Gastroesophageal sphincter (tissue), 4 donors: Measurements from ENCODE around the gene CX3CL1. TPM values are rescaled to one million over a fixed set of nuclear protein-coding genes. Genes with fewer than 3 reads are reported as not detected.
A peak's percentile ranks its signal among the peaks of the same experiment; 100 is the strongest.
"Not testable (repeated sequence)": the region's sequence is repeated elsewhere in the genome, so short reads cannot be mapped to it uniquely, and the experiment has no call there.

Experiments
- ATAC-seq: fragments of 150-250 bp; one replicate; pipeline ENCODE4 v1.9.1; 2016; ENCODE audit warnings: mild to moderate bottlenecking, moderate library complexity
- H3K27ac ChIP-seq, 4 donors: fragments of 200-600 bp; sonication (generic) in 3 of 4; 1 replicate in 3 of 4; 2 replicates in 1 of 4; pipeline ENCODE4 v1.5.1; 2016 to 2019
- H3K27me3 ChIP-seq: fragments of 200-600 bp; sonication (generic); one replicate; pipeline ENCODE4 v1.5.1; 2019
- H3K36me3 ChIP-seq, 2 donors: fragments of 200-600 bp; sonication (generic); one replicate each; pipeline ENCODE4 v1.5.1; 2019; ENCODE audit warnings: control low read depth in 1 of 2
- H3K4me1 ChIP-seq, 3 donors: fragments of 200-600 bp; sonication (generic); 1 replicate in 2 of 3; 2 replicates in 1 of 3; pipeline ENCODE4 v1.5.1; 2016 to 2019; ENCODE audit warnings: control low read depth in 2 of 3
- H3K4me3 ChIP-seq, 2 donors: fragments of 200-600 bp; sonication (generic); one replicate each; pipeline ENCODE4 v1.5.1; 2019; ENCODE audit warnings: mild to moderate bottlenecking in 1 of 2, moderate library complexity in 1 of 2
- H3K9me3 ChIP-seq, 3 donors: fragments of 200-600 bp; sonication (generic); one replicate each; pipeline ENCODE4 v1.5.1; 2017 to 2019; ENCODE audit warnings: control low read depth in 2 of 3
- CTCF ChIP-seq, 4 experiments: fragments of 200-600 bp in 2 of 4; fragments of 450-650 bp in 2 of 4; sonication (generic) in 1 of 4; IDR thresholded peaks; one replicate each; pipeline ENCODE4 v1.5.1; 2017 to 2019; ENCODE audit warnings: antibody characterized with exemption in 4 of 4, mild to moderate bottlenecking in 2 of 4, moderate library complexity in 2 of 4
- EP300 ChIP-seq: sonication (generic); formaldehyde crosslinking; IDR thresholded peaks from one replicate; pipeline ENCODE4 v1.6.1; 2017; ENCODE audit warnings: antibody characterized with exemption, mild to moderate bottlenecking
- POLR2A ChIP-seq, 2 donors: fragments of 450-650 bp; IDR thresholded peaks; one replicate each; pipeline ENCODE4 v1.6.1; 2017; ENCODE audit warnings: antibody characterized with exemption in 2 of 2, mild to moderate bottlenecking in 2 of 2, moderate library complexity in 1 of 2
- POLR2AphosphoS5 ChIP-seq: sonication (generic); formaldehyde crosslinking; IDR thresholded peaks from one replicate; pipeline ENCODE4 v1.6.1; 2017; ENCODE audit warnings: antibody characterized with exemption
- WGBS, 2 donors: methylation state at CpG; one replicate each; pipeline ENCODE4 v1.1.5; 2018; ENCODE audit warnings: low coverage in 1 of 2; 5-methylcytosine and 5-hydroxymethylcytosine counted together
- total RNA-seq, 4 donors: library from RNA; depleted of rRNA; stranded (reverse); fragments of >200 nt; gene quantifications; one replicate each; pipeline ENCODE4 v1.1.0, GENCODE V29; 2016

Gene CX3CL1
- total RNA-seq, 4 donors from 2014 or later: 18.6 to 45.8 (median 30.5) TPM

- Histone ChIP-seq H3K4me1 (peaks cover 0 to 73% (median 17%) of the 10 kb centered on the region in 3 donors), H3K27me3 (no peaks in the 10 kb centered on the region), H3K27ac (peak overlapping the region; percentile 88 to 97 (median 96)), H3K9me3 (no peaks in the 10 kb centered on the region), H3K4me3 (peak overlapping the region; percentile 61 to 73), H3K36me3 (no peaks in the 10 kb centered on the region)
- 13 to 54% methylated on average over 2 to 4 of the region's 9 CpGs for WGBS, 2 donors
- TF ChIP-seq CTCF (IDR thresholded peaks at IDR 0.05): no peak
- no peak for TF ChIP-seq EP300
- no peak for TF ChIP-seq POLR2A (IDR thresholded peaks at IDR 0.05)
- TF ChIP-seq POLR2AphosphoS5: no peak
- ATAC-seq: no peak
These were observed 1.0 kb downstream of the CX3CL1 start for GRCh38 chr16:57373117-57373947.

- H3K36me3 ChIP-seq: no peaks in the 10 kb centered on the region
- H3K4me1 ChIP-seq: peaks cover 0 to 80% (median 19%) of the 10 kb centered on the region in 3 donors
- ATAC-seq: no peak
- 14% methylated on average over 5 to 7 of the region's 9 CpGs for WGBS, 2 donors
- H3K27me3 ChIP-seq: no peaks in the 10 kb centered on the region
- H3K9me3 ChIP-seq: no peaks in the 10 kb centered on the region
- H3K27ac ChIP-seq: peak overlapping the region; percentile 88 to 97 (median 96)
- H3K4me3 ChIP-seq: peak overlapping the region; percentile 61 to 73
- peak; percentile 11 for TF ChIP-seq POLR2AphosphoS5
- TF ChIP-seq POLR2A (IDR thresholded peaks at IDR 0.05): no peak
These were observed 1.8 kb downstream of the CX3CL1 start for GRCh38 chr16:57374067-57374534.

- ATAC-seq, H3K9me3 ChIP-seq, H3K36me3 ChIP-seq, H3K27me3 ChIP-seq: not testable (repeated sequence)
- WGBS, 2 donors: 80 to 83% methylated on average over 7 to 8 of the region's 8 CpGs
- peak overlapping the region in 1 of 2 donors; percentile 73 for H3K4me3 ChIP-seq
- peaks cover 0 to 89% (median 19%) of the 10 kb centered on the region in 3 donors for H3K4me1 ChIP-seq
- H3K27ac ChIP-seq: peak overlapping the region in 3 of 4 donors; percentile 95 to 97 (median 96)
These were observed 2.7 kb downstream of the CX3CL1 start for GRCh38 chr16:57374925-57375465.

- WGBS, 2 donors: 87 to 92% methylated on average over 3 of the region's 3 CpGs
- Histone ChIP-seq H3K36me3 (peaks cover 0 to 14% of the 10 kb centered on the region in 2 donors), H3K9me3 (no peaks in the 10 kb centered on the region), H3K4me3 (no peak overlapping the region), H3K4me1 (peaks cover 0 to 99% (median 25%) of the 10 kb centered on the region in 3 donors), H3K27ac (peak overlapping the region in 3 of 4 donors; percentile 62 to 96 (median 95)), H3K27me3 (no peaks in the 10 kb centered on the region)
- no peak for ATAC-seq
- no peak for TF ChIP-seq CTCF (IDR thresholded peaks at IDR 0.05)
These were observed 4.1 kb downstream of the CX3CL1 start for GRCh38 chr16:57376313-57376818.

- H3K4me1 ChIP-seq: peaks cover 0 to 99% (median 20%) of the 10 kb centered on the region in 3 donors
- H3K27me3 ChIP-seq: no peaks in the 10 kb centered on the region
- TF ChIP-seq CTCF (IDR thresholded peaks at IDR 0.05) (no peak), POLR2A (IDR thresholded peaks at IDR 0.05) (no peak), POLR2AphosphoS5 (no peak), EP300 (no peak)
- no peak overlapping the region for H3K4me3 ChIP-seq
- H3K27ac ChIP-seq: peak overlapping the region in 3 of 4 donors; percentile 62 to 96 (median 68)
- 25 to 45% methylated on average over 2 to 5 of the region's 5 CpGs for WGBS, 2 donors
- peaks cover 0 to 20% of the 10 kb centered on the region in 2 donors for H3K36me3 ChIP-seq
- H3K9me3 ChIP-seq: no peaks in the 10 kb centered on the region
- no peak for ATAC-seq
These were observed 5.0 kb downstream of the CX3CL1 start for GRCh38 chr16:57377080-57377841.
